Naive thymus-derived CD8-positive, alpha-beta T cell (primary cell): ENCODE results near the gene FXYD5. TPM values are rescaled to one million over a fixed set of nuclear protein-coding genes. Genes with fewer than 3 reads are reported as not detected.

Experiments used
- ATAC-seq, 2 donors: fragments of 150-1000 bp; cut with Tn5 transposase in 1 of 2; sonication (Bioruptor Pico), chemical (Tn5 transposase) in 1 of 2; 1 replicate in 1 of 2; 2 replicates in 1 of 2; pipeline ENCODE4 v1.10.0; 2021; ENCODE audit warnings: mild to moderate bottlenecking in 2 of 2, moderate library complexity in 2 of 2
- POLR2A ChIA-PET: fragments of 350-600 bp; sonication (Branson Sonifier 250); formaldehyde crosslinking; loops from one replicate; lab custom pipeline; 2021; ENCODE audit warnings: antibody characterized with exemption; lab: Charles Lee
- DNase-seq, 10 donors: peaks; one replicate each; pipeline versions ENCODE4 v3.0.0 to v3.0.0-alpha.2; 2020 to 2022
- H3K27ac Mint-ChIP-seq, 10 donors: one replicate each; pipeline ENCODE4 v1.8.0; 2020 to 2022; ENCODE audit warnings: mild to moderate bottlenecking in 10 of 10, mixed read lengths in 10 of 10, moderate library complexity in 4 of 10, inconsistent platforms in 1 of 10
- H3K27me3 Mint-ChIP-seq, 5 donors: one replicate each; pipeline ENCODE4 v1.8.0; 2021 to 2022; ENCODE audit warnings: mixed read lengths in 5 of 5
- H3K36me3 Mint-ChIP-seq, 3 donors: one replicate each; pipeline ENCODE4 v1.8.0; 2020 to 2022; ENCODE audit warnings: mixed read lengths in 3 of 3, mild to moderate bottlenecking in 2 of 3, inconsistent platforms in 1 of 3
- H3K4me1 Mint-ChIP-seq, 4 donors: one replicate each; pipeline ENCODE4 v1.8.0; 2021 to 2022; ENCODE audit warnings: mixed read lengths in 4 of 4
- H3K4me3 Mint-ChIP-seq, 10 donors: one replicate each; pipeline ENCODE4 v1.8.0; 2020 to 2022; ENCODE audit warnings: mild to moderate bottlenecking in 10 of 10, mixed read lengths in 10 of 10, moderate library complexity in 6 of 10, inconsistent platforms in 1 of 10
- H3K9me3 Mint-ChIP-seq, 9 donors: one replicate each; pipeline ENCODE4 v1.8.0; 2020 to 2022; ENCODE audit warnings: mixed read lengths in 9 of 9, mild to moderate bottlenecking in 3 of 9, inconsistent platforms in 1 of 9, moderate library complexity in 1 of 9
- polyA plus RNA-seq, 3 donors: library from polyadenylated mRNA; unstranded; fragments of 300-500 nt; fragmentation: Illumina TruSeq; gene quantifications; one replicate each; pipeline ENCODE4 v1.2.3, GENCODE V29; 2021
- total RNA-seq, 8 experiments: library from RNA in 2 of 8; stranded (reverse) in 2 of 8; gene quantifications; one replicate each; pipeline ENCODE4 v1.2.3 and lab custom pipeline; 2021 to 2026

FXYD5 gene
- total RNA-seq = 100 to 1,000 TPM; 339 to 351 TPM
- polyA plus RNA-seq = 100 to 1,000 TPM; 281 to 544 (median 452) TPM
- total RNA-seq (lab: John Stamatoyannopoulos, UW) = 159 to 217 (median 190) reads per million in 6 experiments

- H3K4me1 Mint-ChIP-seq = peaks cover 33 to 72% (median 60%) of the 10 kb centered on the region in 4 donors
Observed at GRCh38 chr19:35154525-35155406, at the start of gene FXYD5. Gene FXYD5 (plus strand): TSS chr19:35154735. CDS start chr19:35155551, 816 bp downstream.

GRCh38 chr19:35105047-35105410, 49.5 kb upstream of the FXYD5 start:
- Mint-ChIP-seq H3K4me3 (no peak overlapping the region), H3K27ac (no peak overlapping the region), H3K9me3 (no peaks in the 10 kb centered on the region), H3K36me3 (no peaks in the 10 kb centered on the region), H3K27me3 (no peaks in the 10 kb centered on the region), H3K4me1 (peaks cover 0 to 1% (median 0%) of the 10 kb centered on the region in 4 donors)
- peak in 1 of 10 donors; percentile 19 for DNase-seq
- POLR2A ChIA-PET = no interaction called here
- no peak for ATAC-seq

More at GRCh38 chr19:35154525-35155406, at the start of gene FXYD5:
- POLR2A ChIA-PET = interaction anchor here (0.5 to 4.6 kb wide), 20 partner anchors 8 to 299 kb away, joined by 3 to 77 read pairs (median 6); partner anchors contain the start of genes FXYD7 and USF2
- no peaks in the 10 kb centered on the region for H3K9me3 Mint-ChIP-seq
- H3K36me3 Mint-ChIP-seq = peaks cover 4 to 38% (median 20%) of the 10 kb centered on the region in 3 donors
- peak within 1 kb of the TSS; percentile 94 to 100 (median 99) for H3K27ac Mint-ChIP-seq
- ATAC-seq (peak; percentile 73 to 77), DNase-seq (peak; percentile 59 to 83 (median 64))
- no peaks in the 10 kb centered on the region for H3K27me3 Mint-ChIP-seq
- H3K4me3 Mint-ChIP-seq = peak within 1 kb of the TSS; percentile 98 to 100 (median 100)

GRCh38 chr19:35105411-35106290, 48.9 kb upstream of the FXYD5 start:
- POLR2A ChIA-PET = interaction anchor here (1.1 kb wide), 1 partner anchor 19 kb away, joined by 5 read pairs; no protein-coding TSS in a partner anchor
- Mint-ChIP-seq H3K27ac (no peak overlapping the region), H3K27me3 (peaks cover 0 to under 1% (median 0%) of the 10 kb centered on the region in 5 donors), H3K36me3 (no peaks in the 10 kb centered on the region), H3K9me3 (no peaks in the 10 kb centered on the region), H3K4me1 (peaks cover 0 to 1% (median 0%) of the 10 kb centered on the region in 4 donors), H3K4me3 (no peak overlapping the region)
- peak in 1 of 2 donors; percentile 20 for ATAC-seq
- peak in 1 of 10 donors; percentile 15 for DNase-seq

- Mint-ChIP-seq H3K27me3 (peaks cover 0 to 3% (median 0%) of the 10 kb centered on the region in 5 donors), H3K4me1 (peaks cover 0 to 1% (median 0%) of the 10 kb centered on the region in 4 donors), H3K36me3 (no peaks in the 10 kb centered on the region), H3K4me3 (no peak overlapping the region), H3K9me3 (no peaks in the 10 kb centered on the region), H3K27ac (no peak overlapping the region)
- no peak for ATAC-seq
- POLR2A ChIA-PET = interaction anchor here (1.1 kb wide), 1 partner anchor 18 kb away, joined by 5 read pairs; no protein-coding TSS in a partner anchor
- DNase-seq = peak in 1 of 10 donors; percentile 18
Observed at GRCh38 chr19:35106291-35106583, 48.3 kb upstream of the FXYD5 start.

GRCh38 chr19:35106898-35107541, 47.5 kb upstream of the FXYD5 start:
- H3K4me1 Mint-ChIP-seq = peaks cover 0 to 1% (median 0%) of the 10 kb centered on the region in 4 donors
- no peak for DNase-seq
- H3K4me3 Mint-ChIP-seq = no peak overlapping the region
- H3K36me3 Mint-ChIP-seq = no peaks in the 10 kb centered on the region
- no peak for ATAC-seq
- H3K9me3 Mint-ChIP-seq = no peaks in the 10 kb centered on the region
- POLR2A ChIA-PET = interaction anchor here (0.6 to 1.1 kb wide), 2 partner anchors 18 to 107 kb away, joined by 3 to 5 read pairs; no protein-coding TSS in a partner anchor
- H3K27ac Mint-ChIP-seq = peak overlapping the region in 1 of 10 donors; percentile 62
- H3K27me3 Mint-ChIP-seq = peaks cover 0 to 4% (median 0%) of the 10 kb centered on the region in 5 donors

- DNase-seq = peak in 1 of 10 donors; percentile 24
- POLR2A ChIA-PET = interaction anchor here (0.6 kb wide), 1 partner anchor 107 kb away, joined by 3 read pairs; no protein-coding TSS in a partner anchor
- peak overlapping the region in 1 of 10 donors; percentile 62 for H3K27ac Mint-ChIP-seq
- peaks cover 0 to 1% (median 0%) of the 10 kb centered on the region in 4 donors for H3K4me1 Mint-ChIP-seq
- no peaks in the 10 kb centered on the region for H3K36me3 Mint-ChIP-seq
- H3K4me3 Mint-ChIP-seq = no peak overlapping the region
- ATAC-seq = no peak
- H3K27me3 Mint-ChIP-seq = peaks cover 0 to 8% (median 0%) of the 10 kb centered on the region in 5 donors
- no peaks in the 10 kb centered on the region for H3K9me3 Mint-ChIP-seq
Observed at GRCh38 chr19:35107545-35107944, 47.0 kb upstream of the FXYD5 start.

GRCh38 chr19:35108730-35109129, 45.8 kb upstream of the FXYD5 start:
- Mint-ChIP-seq H3K27me3 (peaks cover 0 to 8% (median 0%) of the 10 kb centered on the region in 5 donors), H3K9me3 (no peaks in the 10 kb centered on the region), H3K4me3 (no peak overlapping the region), H3K36me3 (no peaks in the 10 kb centered on the region), H3K27ac (peak overlapping the region in 2 of 10 donors; percentile 50 to 77), H3K4me1 (peaks cover 0 to 1% (median 0%) of the 10 kb centered on the region in 4 donors)
- POLR2A ChIA-PET = interaction anchor here (0.6 kb wide), 1 partner anchor 80 kb away, joined by 3 read pairs; no protein-coding TSS in a partner anchor
- peak in 1 of 10 donors; percentile 55 for DNase-seq
- ATAC-seq = no peak

- H3K9me3 Mint-ChIP-seq = no peaks in the 10 kb centered on the region
- H3K27ac Mint-ChIP-seq = peak overlapping the region in 1 of 10 donors; percentile 56
Observed at GRCh38 chr19:35109395-35110112, 45.0 kb upstream of the FXYD5 start.

GRCh38 chr19:35110974-35111373, 43.6 kb upstream of the FXYD5 start:
- no peaks in the 10 kb centered on the region for H3K9me3 Mint-ChIP-seq
- ATAC-seq (no peak), DNase-seq (peak in 1 of 10 donors; percentile 46)
- H3K4me3 Mint-ChIP-seq = no peak overlapping the region
- POLR2A ChIA-PET = no interaction called here
- H3K36me3 Mint-ChIP-seq = no peaks in the 10 kb centered on the region
- H3K4me1 Mint-ChIP-seq = peaks cover 6 to 9% (median 6%) of the 10 kb centered on the region in 4 donors
- no peak overlapping the region for H3K27ac Mint-ChIP-seq
- H3K27me3 Mint-ChIP-seq = peaks cover 0 to 8% (median 1%) of the 10 kb centered on the region in 5 donors

More at GRCh38 chr19:35109395-35110112, 45.0 kb upstream of the FXYD5 start:
- DNase-seq = peak in 1 of 10 donors; percentile 30
- Mint-ChIP-seq H3K36me3 (no peaks in the 10 kb centered on the region), H3K27me3 (peaks cover 0 to 8% (median 0%) of the 10 kb centered on the region in 5 donors), H3K4me3 (no peak overlapping the region), H3K4me1 (peaks cover 2 to 3% (median 2%) of the 10 kb centered on the region in 4 donors)
- POLR2A ChIA-PET = no interaction called here
- no peak for ATAC-seq

GRCh38 chr19:35112995-35113688, 41.4 kb upstream of the FXYD5 start:
- POLR2A ChIA-PET = no interaction called here
- Mint-ChIP-seq H3K9me3 (no peaks in the 10 kb centered on the region), H3K27ac (no peak overlapping the region), H3K36me3 (no peaks in the 10 kb centered on the region), H3K27me3 (peaks cover 0 to 8% (median 1%) of the 10 kb centered on the region in 5 donors), H3K4me1 (peaks cover 6 to 9% (median 7%) of the 10 kb centered on the region in 4 donors), H3K4me3 (no peak overlapping the region)
- ATAC-seq = no peak
- DNase-seq = peak in 1 of 10 donors; percentile 8
